Germinal center (tissue), 1 donor: ENCODE data around the gene CHSY1.
"Not testable (repeated sequence)": the region's sequence is repeated elsewhere in the genome, so short reads cannot be mapped to it uniquely, and the experiment has no call there.

Experiments
- DNase-seq: peaks from one replicate; pipeline ENCODE4 v3.0.0; 2012; ENCODE audit warnings: mixed read lengths, low spot score

Gene CHSY1

DNA sequence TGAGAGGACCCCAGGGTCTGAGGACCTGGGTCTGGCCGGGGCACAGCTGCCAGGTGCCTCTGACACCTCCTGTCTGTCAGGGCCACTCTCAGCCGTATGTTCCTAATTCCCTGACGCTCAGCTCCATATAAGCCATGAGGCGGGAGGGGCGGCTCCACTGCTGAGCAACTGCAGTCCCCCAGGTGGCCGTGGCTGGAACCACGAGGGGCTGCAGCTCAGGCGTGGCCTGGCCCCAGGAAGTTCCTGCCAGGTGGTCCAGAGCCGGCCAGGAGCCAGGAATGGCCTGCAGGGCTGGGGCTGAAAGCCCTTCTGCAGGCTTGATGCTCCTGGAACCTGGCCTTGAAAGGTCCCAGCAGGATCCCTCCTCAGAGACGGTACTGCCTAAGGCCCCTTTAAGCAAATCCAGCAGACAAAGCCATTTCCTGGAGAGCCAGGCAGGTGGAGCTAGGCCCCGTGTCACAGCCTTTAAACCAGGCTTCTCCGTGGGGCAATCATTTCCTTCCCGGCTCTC is 118.0 kb downstream of the CHSY1 start:
- DNase-seq, result no peak

DNA sequence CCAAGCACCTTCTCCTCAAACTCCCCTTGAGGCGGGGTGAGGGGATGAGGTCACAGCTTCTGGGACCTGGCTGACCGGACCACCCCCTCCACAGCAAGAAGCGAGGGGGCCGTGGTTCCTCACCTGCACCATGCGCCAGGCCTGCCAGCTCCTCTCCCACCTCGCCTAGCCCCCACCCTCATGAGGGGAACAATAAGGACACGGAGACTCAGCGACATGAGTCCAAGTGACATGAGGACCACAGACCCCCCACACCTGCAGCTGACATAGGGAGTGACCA is 118.7 kb downstream of the CHSY1 start:
- DNase-seq, result no peak

DNA sequence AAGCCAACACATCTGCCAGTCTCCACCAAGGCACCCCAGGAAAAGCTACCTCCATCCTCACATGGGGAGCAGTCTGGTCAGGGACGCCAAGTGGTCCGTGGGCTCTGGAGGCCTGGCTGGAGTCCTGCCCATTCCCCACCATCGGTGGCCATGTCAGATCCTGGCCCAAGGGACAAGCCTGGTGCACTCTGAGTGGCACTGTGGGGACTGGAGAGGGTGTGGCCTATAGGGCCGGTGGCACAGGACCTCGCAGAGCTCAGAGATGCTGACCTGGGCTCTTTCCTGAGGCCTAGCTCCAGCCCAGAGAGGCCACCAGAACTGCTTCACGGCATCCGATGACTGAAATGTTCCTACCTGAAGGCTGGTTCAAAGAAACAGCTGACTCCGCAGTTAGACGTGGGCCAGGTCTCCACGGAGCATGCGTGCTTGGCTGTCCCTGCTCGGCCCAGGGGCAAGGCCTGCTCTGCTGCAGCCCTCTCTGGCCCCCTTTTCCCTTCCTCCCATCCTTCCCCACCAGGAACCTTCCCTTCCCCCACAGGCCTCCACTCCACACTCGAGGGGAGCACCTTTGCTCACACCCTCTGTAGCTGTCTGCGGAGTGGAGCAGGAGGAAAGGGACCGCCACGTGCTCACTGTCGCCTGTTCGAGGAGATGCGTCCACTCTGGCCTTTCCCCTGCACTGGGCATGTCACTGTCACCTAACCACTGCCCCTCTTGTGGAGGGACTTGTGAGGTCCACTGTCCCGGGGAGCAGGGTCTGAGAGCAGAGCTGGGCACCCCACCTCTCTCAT is 119.3 kb downstream of the CHSY1 start:
- no peak for DNase-seq

DNA sequence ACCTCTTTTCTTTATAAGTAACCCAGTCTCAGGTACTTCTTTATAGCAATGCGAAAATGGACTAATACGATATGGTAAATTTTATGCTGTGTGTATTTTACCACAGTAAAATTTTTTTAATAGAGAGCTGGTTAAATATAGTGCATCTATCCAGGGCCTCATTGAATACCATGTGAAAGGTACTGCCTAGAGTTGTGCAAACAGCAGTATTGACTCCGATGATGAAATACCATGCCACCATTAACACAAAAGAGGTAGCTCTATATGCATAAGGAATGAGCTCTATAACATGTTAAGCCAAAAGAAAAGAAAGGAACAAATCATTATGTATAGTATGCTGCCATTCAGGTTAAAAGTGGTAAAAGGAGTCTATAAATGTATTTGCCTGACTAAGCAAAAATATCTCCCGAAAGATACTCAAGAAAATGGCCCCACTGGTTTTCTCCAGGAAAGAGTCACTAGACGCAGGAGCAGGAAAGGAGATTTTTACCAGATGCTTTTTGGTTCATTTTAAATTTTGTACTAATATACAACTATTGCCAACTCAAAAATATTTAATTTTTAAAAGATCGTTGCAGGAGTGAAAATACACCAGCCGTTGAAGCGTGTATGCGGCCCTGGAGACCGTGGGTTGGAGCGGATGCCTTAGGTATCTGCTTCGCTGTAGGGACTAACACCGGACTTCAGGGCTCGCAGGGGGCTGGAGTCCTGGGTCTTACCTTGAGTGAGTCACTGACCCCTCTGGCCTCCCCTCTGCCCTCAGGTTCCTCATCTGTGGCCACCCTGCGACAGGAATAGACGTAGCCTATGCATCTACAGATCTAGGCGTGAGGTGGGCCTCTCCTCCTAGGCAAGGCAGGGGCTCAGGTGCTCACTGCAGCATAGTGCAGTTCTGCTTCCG is 120.1 kb downstream of the CHSY1 start:
- no peak for DNase-seq

DNA sequence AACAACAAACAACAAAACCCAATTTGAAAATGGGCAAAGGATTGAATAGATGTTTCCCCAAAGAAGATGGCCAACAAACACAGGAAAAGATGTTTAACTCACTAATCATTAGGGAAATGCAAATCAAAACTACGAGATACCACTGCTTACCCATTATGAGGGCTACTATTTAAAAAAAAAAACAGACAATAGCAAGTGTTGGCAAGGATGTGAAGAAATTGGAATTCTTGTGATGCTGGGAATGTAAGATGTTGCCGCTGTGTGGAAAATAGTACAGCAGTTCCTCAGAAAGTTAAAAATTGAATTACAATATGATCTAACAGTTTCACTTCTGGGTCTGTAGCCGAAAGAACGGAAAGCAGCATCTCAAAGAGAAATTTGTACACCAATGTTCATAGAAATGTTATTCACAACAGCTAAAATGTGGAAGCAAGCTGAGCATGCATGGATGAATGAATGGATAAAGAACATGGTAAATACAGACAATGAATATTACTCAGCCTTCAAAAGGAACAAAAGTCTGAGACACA is 121.9 kb downstream of the CHSY1 start:
- DNase-seq, result no peak

DNA sequence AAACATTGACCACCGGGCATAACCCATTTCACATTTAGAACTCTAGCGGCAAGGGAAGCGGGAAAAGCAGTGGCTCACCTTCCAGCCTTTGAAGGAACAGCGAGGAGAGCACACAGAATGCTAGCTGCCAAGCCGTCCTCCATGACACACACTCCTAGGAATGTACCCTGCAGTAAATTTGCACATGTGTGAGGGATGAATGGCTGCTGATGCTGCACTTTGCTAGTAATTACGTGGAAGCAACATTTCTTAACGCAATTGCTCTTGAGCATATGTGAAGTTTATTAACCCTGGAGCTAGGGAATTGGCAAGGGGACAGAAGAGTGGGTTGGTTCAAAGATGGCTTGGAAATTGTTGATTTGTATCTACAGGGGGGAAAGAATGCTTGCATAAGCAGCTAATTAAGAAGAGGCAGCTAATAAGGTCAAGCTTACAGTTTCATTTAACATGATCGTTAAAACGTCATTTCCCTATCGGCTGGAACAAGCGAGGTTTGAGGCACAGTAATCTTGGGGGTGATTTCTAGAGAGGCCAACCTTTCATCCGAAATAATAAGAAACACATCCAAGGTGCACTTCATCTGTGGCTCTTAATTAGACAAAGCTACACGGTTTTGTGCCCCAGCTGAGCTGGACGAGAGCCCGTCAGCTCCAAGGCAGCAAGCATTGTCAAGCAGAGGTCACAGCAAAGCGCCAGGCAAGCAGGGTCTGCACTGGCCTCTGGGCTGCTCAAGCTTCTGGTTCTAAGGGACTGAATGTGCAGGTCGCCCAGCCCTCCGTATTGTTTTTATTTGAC is 123.4 kb downstream of the CHSY1 start:
- DNase-seq, result no peak

DNA sequence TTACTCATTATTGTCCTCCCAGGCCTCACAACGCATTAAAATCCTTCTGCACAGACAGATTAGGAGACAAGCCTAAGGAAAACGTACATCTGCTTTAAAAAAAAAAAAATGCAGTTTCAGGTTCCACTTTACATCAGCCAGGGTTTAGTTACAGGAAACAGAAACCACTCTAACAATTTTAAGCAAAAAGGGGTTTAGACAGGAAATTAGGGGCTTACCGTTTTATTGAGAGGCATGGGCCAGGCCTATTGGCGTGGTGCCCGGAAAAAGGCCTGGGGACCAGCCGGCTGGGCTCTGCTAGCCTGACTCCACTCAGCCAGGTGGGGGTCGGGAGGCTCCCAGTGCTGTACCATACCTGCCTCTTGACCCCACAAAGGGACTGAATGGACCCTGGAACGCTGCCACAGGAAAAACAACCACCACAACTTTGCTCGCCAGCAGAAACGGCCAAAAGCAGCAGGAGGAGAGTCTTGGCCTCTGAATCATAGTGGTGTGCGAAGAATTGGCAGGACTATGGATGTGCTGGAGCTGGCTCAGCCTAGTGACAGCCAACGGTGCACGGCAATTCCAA is 124.3 kb downstream of the CHSY1 start:
- DNase-seq, result peak; percentile 50

DNA sequence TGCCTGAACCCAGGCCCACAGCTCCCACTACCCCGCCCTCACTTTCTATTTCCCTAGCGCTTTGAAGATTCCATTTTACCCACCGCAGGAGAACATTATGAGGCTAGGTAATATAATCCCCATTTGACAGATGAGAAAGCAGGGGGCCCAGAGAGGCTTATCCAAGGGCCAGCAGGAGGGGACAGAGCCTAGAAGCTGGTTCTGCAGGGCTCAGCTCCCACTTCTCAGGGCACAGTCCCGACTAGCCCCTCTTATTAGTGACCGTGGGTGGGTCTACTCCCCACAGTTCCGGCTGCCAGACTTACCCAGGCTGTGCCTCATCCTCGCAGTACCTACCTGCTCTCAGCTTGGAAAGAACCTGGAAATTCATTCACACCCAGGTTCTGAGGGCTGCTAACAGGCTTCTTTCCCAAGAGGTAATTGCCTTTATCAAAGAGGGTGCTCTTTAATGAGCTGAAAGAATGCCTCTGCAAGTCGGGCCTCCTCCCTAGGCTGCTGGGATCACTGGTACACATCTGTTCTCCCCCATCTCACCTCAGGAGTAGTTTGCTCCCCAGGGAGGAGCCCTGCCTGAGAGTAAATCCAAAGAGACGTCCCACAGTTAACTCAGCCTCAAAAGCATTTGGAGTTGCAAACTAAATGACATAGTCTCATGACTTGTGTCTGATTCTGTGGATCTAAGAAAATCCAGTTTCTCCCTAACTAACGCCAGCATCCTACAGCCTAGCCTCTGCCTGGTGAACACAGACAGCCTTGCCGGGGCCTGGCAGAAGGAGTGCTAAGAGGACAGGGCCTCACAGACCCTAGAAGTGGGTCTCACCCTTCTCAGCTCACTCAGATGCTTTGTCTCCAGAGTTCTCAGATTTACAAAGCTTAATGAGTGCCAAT is 125.0 kb downstream of the CHSY1 start:
- DNase-seq, result no peak

DNA sequence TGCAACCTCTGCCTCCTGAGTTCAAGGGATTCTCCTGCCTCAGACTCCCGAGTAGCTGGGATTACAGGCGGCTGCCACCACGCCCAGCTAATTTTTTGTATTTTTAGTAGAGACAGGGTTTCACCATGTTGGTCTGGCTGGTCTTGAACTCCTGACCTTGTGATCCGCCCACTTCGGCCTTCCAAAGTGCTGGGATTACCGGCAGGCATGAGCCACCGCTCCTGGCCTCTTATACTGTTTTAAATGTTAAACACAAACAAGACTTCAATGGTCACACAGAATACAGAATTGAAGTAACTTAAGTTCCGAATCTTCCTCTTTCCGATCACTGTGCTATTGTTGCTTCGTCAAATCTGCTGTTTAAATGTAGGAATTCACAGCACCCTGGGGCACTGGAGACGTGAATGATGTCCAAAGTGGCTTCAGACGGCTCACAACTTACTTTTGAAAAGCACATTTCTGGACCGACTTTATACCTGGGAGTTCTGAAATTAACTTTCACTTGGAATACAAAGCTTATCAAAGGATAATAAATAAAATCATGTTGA is 125.9 kb downstream of the CHSY1 start:
- not testable (repeated sequence) for DNase-seq
